ENCODE results near the gene SYCE3.

Gene SYCE3

DNA sequence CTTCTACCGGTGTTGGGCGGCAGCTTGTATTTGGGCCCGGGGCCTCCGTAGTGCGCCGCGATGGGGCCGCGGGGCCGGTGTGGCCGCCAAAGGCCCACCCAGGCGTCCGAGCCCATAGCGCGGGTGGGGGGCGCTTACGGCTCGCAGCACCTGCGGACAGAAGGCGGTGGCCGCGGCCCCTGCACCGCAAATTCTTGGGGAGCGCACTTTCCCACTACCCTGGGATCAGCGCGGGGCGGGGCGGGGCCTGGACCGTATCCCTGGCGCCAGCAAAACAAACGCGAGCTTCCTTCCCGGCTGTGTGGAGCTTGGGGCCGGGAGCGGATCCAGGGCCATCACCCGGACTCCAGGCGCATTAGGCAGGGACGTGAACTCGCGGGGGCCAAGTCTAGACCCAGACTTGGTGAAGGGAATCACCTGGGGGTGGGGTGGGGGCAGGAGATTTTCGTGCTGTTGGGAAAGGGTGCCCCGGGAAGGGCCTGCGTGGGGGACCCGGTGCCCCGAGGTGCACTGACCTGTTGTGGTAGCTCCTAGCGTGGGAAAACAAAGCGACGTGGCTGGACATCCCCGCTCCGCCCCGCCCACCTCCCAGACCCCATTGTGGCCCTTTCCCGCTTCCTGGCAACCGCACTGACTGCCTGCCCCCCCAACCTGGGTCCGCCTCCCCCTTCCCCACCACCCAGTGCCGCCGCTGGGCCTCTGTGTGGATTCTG, 30.6 kb downstream of the SYCE3 start:
- DNase-seq (ENCODE audit: low read depth, low spot score) = no peak
- Histone ChIP-seq H3K4me3 (ENCODE audit: low read length) (peak overlapping the region; percentile 56), H3K27me3 (ENCODE audit: control insufficient read depth, insufficient read depth, low read length) (peaks cover 42% of the 10 kb centered on the region), H3K27ac (ENCODE audit: low read length) (no peak overlapping the region), H3K9me3 (ENCODE audit: control insufficient read depth, insufficient read depth, low read length) (no peaks in the 10 kb centered on the region), H3K36me3 (ENCODE audit: control insufficient read depth, insufficient read depth, low read length) (no peaks in the 10 kb centered on the region; the same call in 1 of the 2 replicates), H3K4me1 (ENCODE audit: control insufficient read depth, insufficient read depth, low read length) (peaks cover 5% of the 10 kb centered on the region)
- no CpG with 5 or more reads among the region's 56 CpGs for WGBS (ENCODE audit: insufficient coverage, insufficient read length)

GRCh38 chr22:50531546-50531961, 31.2 kb downstream of the SYCE3 start:
- Histone ChIP-seq H3K36me3 (ENCODE audit: control insufficient read depth, insufficient read depth, low read length) (no peaks in the 10 kb centered on the region; the same call in 1 of the 2 replicates), H3K27me3 (ENCODE audit: control insufficient read depth, insufficient read depth, low read length) (peaks cover 42% of the 10 kb centered on the region), H3K27ac (ENCODE audit: low read length) (no peak overlapping the region), H3K4me1 (ENCODE audit: control insufficient read depth, insufficient read depth, low read length) (peaks cover 9% of the 10 kb centered on the region), H3K9me3 (ENCODE audit: control insufficient read depth, insufficient read depth, low read length) (no peaks in the 10 kb centered on the region), H3K4me3 (ENCODE audit: low read length) (peak overlapping the region; percentile 56)
- DNase-seq (ENCODE audit: low read depth, low spot score) = no peak
- WGBS (ENCODE audit: insufficient coverage, insufficient read length) = no CpG with 5 or more reads among the region's 44 CpGs

- Histone ChIP-seq H3K9me3 (ENCODE audit: control insufficient read depth, insufficient read depth, low read length) (no peaks in the 10 kb centered on the region), H3K27me3 (ENCODE audit: control insufficient read depth, insufficient read depth, low read length) (peaks cover 42% of the 10 kb centered on the region), H3K27ac (ENCODE audit: low read length) (no peak overlapping the region), H3K4me1 (ENCODE audit: control insufficient read depth, insufficient read depth, low read length) (peaks cover 11% of the 10 kb centered on the region), H3K4me3 (ENCODE audit: low read length) (peak overlapping the region; percentile 56; the same call in 1 of the 2 replicates), H3K36me3 (ENCODE audit: control insufficient read depth, insufficient read depth, low read length) (no peaks in the 10 kb centered on the region; the same call in 1 of the 2 replicates)
- no peak for DNase-seq (ENCODE audit: low read depth, low spot score)
- WGBS (ENCODE audit: insufficient coverage, insufficient read length) = no CpG with 5 or more reads among the region's 53 CpGs
These were observed 31.7 kb downstream of the SYCE3 start for GRCh38 chr22:50530877-50531545.

- H3K4me3 ChIP-seq (ENCODE audit: low read length) = peak overlapping the region; percentile 56; the same call in 1 of the 2 replicates
- peaks cover 42% of the 10 kb centered on the region for H3K27me3 ChIP-seq (ENCODE audit: control insufficient read depth, insufficient read depth, low read length)
- no peaks in the 10 kb centered on the region for H3K9me3 ChIP-seq (ENCODE audit: control insufficient read depth, insufficient read depth, low read length)
These were observed 32.2 kb downstream of the SYCE3 start for GRCh38 chr22:50530580-50530876.

DNA sequence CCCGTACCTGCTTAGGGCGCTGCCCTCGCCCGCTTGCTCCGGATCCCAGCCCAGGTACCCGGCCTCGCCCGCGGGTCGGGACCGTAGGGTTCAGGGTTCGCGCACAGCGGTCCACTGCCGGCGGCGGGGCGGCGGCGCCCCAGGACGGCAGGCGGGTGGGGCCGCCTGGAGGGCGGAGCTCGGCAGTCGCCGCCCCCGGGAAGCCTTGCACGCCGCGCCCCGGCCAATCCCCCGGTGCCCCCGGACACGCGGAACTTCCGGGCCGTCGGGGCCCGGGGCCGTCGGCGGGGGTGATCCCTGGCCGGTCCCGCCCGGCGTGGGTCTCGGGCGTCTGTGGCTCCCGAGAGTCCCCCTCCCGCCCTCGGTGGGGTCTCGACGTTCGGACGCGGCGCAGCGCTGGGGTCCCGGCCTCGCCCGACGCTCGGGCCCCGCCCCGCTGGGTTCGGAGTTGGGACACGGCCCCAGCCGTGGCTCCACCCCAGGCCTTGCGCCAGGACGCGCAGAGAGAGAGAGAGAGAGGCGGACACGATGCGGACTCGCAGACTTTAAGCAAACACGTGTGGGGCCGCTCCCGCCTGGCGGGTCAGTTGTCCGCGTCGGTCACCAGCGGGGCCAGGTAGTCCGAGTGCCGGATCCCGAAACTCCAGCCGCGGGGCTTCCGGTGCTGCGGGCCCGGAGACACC, 32.7 kb downstream of the SYCE3 start, which contains the start of gene TYMP:
Gene TYMP, minus strand, starts transcription at position 116 of the 683 bp plus-strand sequence. CDS start 303 bp downstream, outside the sequence.
- no peak within 1 kb of the TSS for H3K27ac ChIP-seq (ENCODE audit: low read length)
- peak within 1 kb of the TSS; percentile 56; the same call in 1 of the 2 replicates for H3K4me3 ChIP-seq (ENCODE audit: low read length)
- WGBS (ENCODE audit: insufficient coverage, insufficient read length) = no CpG with 5 or more reads among the region's 92 CpGs
- no peaks in the 10 kb centered on the region; the same call in 1 of the 2 replicates for H3K36me3 ChIP-seq (ENCODE audit: control insufficient read depth, insufficient read depth, low read length)
- no peak for DNase-seq (ENCODE audit: low read depth, low spot score)
- H3K27me3 ChIP-seq (ENCODE audit: control insufficient read depth, insufficient read depth, low read length) = peaks cover 42% of the 10 kb centered on the region
- H3K9me3 ChIP-seq (ENCODE audit: control insufficient read depth, insufficient read depth, low read length) = no peaks in the 10 kb centered on the region
- H3K4me1 ChIP-seq (ENCODE audit: control insufficient read depth, insufficient read depth, low read length) = peaks cover 11% of the 10 kb centered on the region

More at GRCh38 chr22:50530580-50530876, 32.2 kb downstream of the SYCE3 start:
- H3K4me1 ChIP-seq (ENCODE audit: control insufficient read depth, insufficient read depth, low read length) = peaks cover 11% of the 10 kb centered on the region
- WGBS (ENCODE audit: insufficient coverage, insufficient read length) = no CpG with 5 or more reads among the region's 21 CpGs
- DNase-seq (ENCODE audit: low read depth, low spot score) = no peak
- no peaks in the 10 kb centered on the region; the same call in 1 of the 2 replicates for H3K36me3 ChIP-seq (ENCODE audit: control insufficient read depth, insufficient read depth, low read length)
- no peak overlapping the region for H3K27ac ChIP-seq (ENCODE audit: low read length)

GRCh38 chr22:50529416-50529896, 33.3 kb downstream of the SYCE3 start:
- no CpG with 5 or more reads among the region's 50 CpGs for WGBS (ENCODE audit: insufficient coverage, insufficient read length)
- no peak for DNase-seq (ENCODE audit: low read depth, low spot score)
- H3K36me3 ChIP-seq (ENCODE audit: control insufficient read depth, insufficient read depth, low read length) = no peaks in the 10 kb centered on the region; the same call in 1 of the 2 replicates
- no peaks in the 10 kb centered on the region for H3K9me3 ChIP-seq (ENCODE audit: control insufficient read depth, insufficient read depth, low read length)
- H3K4me3 ChIP-seq (ENCODE audit: low read length) = peak overlapping the region; percentile 56; the same call in 1 of the 2 replicates
- peaks cover 12% of the 10 kb centered on the region for H3K4me1 ChIP-seq (ENCODE audit: control insufficient read depth, insufficient read depth, low read length)
- H3K27ac ChIP-seq (ENCODE audit: low read length) = no peak overlapping the region
- peaks cover 42% of the 10 kb centered on the region for H3K27me3 ChIP-seq (ENCODE audit: control insufficient read depth, insufficient read depth, low read length)

DNA sequence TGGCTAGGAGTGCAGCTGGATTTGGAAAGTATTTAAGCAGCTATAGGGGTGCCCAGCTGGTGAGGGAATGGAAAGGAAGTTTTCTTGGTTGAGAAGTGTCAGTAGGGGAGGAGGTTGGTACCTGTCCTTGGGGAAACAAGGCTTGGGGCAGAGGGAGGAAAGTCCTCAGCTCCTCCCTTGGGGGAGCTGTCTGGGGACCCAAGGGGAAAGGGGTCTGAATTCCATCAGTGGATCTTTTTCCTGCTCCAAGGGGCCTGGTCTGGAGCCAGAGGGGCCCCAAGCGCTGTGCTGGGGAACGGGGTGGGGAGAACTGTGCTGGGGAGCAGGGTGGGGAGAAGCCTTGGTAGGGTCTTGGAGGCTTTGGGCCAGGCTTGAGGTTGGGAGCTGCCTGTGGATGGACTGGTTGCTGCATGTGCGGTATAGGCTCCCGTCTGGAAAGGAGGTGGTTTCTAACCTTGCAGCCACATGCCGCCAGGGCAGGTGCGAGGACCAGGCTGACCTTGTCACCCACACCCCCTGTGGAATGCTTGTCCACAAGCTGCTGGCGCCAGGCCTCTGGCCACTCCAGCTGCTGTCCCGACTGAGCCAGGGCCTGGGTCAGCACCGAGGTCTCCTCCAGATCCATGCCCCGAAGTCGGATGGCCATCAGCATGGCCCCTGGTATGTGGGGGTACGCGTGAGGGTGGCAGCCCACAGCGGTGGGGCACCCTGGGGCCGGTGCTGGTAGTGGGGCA, 33.9 kb downstream of the SYCE3 start:
- WGBS (ENCODE audit: insufficient coverage, insufficient read length) = no CpG with 5 or more reads among the region's 15 CpGs
- DNase-seq (ENCODE audit: low read depth, low spot score) = no peak
- Histone ChIP-seq H3K4me3 (ENCODE audit: low read length) (no peak overlapping the region), H3K27ac (ENCODE audit: low read length) (no peak overlapping the region), H3K36me3 (ENCODE audit: control insufficient read depth, insufficient read depth, low read length) (no peaks in the 10 kb centered on the region; the same call in 1 of the 2 replicates), H3K27me3 (ENCODE audit: control insufficient read depth, insufficient read depth, low read length) (peaks cover 42% of the 10 kb centered on the region), H3K4me1 (ENCODE audit: control insufficient read depth, insufficient read depth, low read length) (peaks cover 13% of the 10 kb centered on the region), H3K9me3 (ENCODE audit: control insufficient read depth, insufficient read depth, low read length) (no peaks in the 10 kb centered on the region)

- Histone ChIP-seq H3K27me3 (ENCODE audit: control insufficient read depth, insufficient read depth, low read length) (peaks cover 41% of the 10 kb centered on the region), H3K4me3 (ENCODE audit: low read length) (no peak overlapping the region), H3K9me3 (ENCODE audit: control insufficient read depth, insufficient read depth, low read length) (no peaks in the 10 kb centered on the region), H3K36me3 (ENCODE audit: control insufficient read depth, insufficient read depth, low read length) (peaks cover 4% of the 10 kb centered on the region), H3K4me1 (ENCODE audit: control insufficient read depth, insufficient read depth, low read length) (peaks cover 13% of the 10 kb centered on the region), H3K27ac (ENCODE audit: low read length) (no peak overlapping the region)
- WGBS (ENCODE audit: insufficient coverage, insufficient read length) = no CpG with 5 or more reads among the region's 18 CpGs
- no peak for DNase-seq (ENCODE audit: low read depth, low spot score)
These were observed 34.6 kb downstream of the SYCE3 start for GRCh38 chr22:50527921-50528681.
